GM23248 (cell line): ENCODE data around the gene NCOA3.

Experiments used
- EZH2 ChIP-seq: fragments of 200-600 bp; sonication (generic); IDR thresholded peaks from 2 replicates; pipeline ENCODE4 v1.6.1; 2018; ENCODE audit warnings: antibody characterized with exemption, mild to moderate bottlenecking; ENCODE audit not compliant: insufficient read depth, poor library complexity, severe bottlenecking
- EZH2phosphoT487 ChIP-seq: fragments of 200-600 bp; sonication (generic); IDR thresholded peaks from 2 replicates; pipeline ENCODE4 v1.6.1; 2018; ENCODE audit warnings: antibody characterized with exemption, moderate library complexity, mild to moderate bottlenecking, low read depth; ENCODE audit not compliant: insufficient read depth

DNA sequence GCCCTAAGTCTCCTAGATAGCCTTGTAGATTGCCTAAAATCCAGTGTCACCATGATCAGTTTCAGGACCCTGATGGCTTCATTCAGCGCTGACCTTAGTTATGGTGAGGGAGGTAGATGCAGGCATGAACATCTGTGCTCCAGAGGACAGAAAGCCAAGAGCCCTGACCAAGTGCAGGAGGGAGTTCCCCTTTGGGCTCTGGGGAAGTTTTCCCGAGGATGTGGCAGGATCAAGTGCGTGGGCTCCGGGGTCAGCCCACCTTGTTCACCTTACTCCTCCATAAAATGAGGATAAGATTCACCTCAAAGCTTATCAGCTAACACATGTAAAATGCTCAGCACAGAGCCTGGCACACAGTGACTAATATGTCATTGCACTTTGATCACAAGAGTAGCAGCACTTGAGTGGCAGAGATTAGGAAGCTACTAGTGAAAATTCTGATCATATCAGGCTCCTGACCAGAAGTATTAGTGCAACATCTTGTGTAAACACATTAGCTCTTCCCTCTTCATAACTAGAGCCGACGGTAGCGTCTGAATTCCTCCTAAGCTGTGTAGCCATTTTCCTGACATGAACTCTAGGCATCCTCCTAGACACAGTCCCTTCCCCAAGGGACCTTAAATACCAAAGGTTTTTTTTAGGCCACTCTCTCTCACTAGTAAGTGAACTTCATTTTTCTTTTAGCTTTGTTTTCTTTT, 158.4 kb downstream of the NCOA3 start:
- TF ChIP-seq EZH2phosphoT487 = no peak
- TF ChIP-seq EZH2 = no peak
